HG03039 (cell line): ENCODE data around the gene POMP.
"Not testable (repeated sequence)": the region's sequence is repeated elsewhere in the genome, so short reads cannot be mapped to it uniquely, and the experiment has no call there.

Source experiments
- ATAC-seq: cut with Tn5 transposase; IDR thresholded peaks from one replicate; pipeline ENCODE4 v1.9.1; 2021; ENCODE audit warnings: mild to moderate bottlenecking, moderate library complexity; ENCODE audit not compliant: unreplicated experiment

Gene POMP

GRCh38 chr13:28637714-28638355 is 21.1 kb upstream of the POMP start:
- no peak for ATAC-seq

GRCh38 chr13:28638756-28639155 is 20.2 kb upstream of the POMP start:
- ATAC-seq: no peak

GRCh38 chr13:28640861-28641599 is 17.9 kb upstream of the POMP start:
- ATAC-seq: peak; percentile 20

- ATAC-seq: peak; percentile 64
Observed at GRCh38 chr13:28641600-28641926, 17.4 kb upstream of the POMP start.

- no peak for ATAC-seq
Observed at GRCh38 chr13:28650284-28650683, 8.6 kb upstream of the POMP start.

GRCh38 chr13:28651810-28652401 is 7.0 kb upstream of the POMP start:
- no peak for ATAC-seq

GRCh38 chr13:28653111-28653510 is 5.8 kb upstream of the POMP start:
- ATAC-seq: no peak

- ATAC-seq: no peak
Observed at GRCh38 chr13:28654276-28654675, 4.7 kb upstream of the POMP start.

GRCh38 chr13:28655561-28655960 is 3.4 kb upstream of the POMP start:
- no peak for ATAC-seq

- ATAC-seq: no peak
Observed at GRCh38 chr13:28657784-28658538, 969 bp upstream of the POMP start.

- no peak for ATAC-seq
Observed at GRCh38 chr13:28658539-28658795, 463 bp upstream of the POMP start.

- ATAC-seq: peak; percentile 25
Observed at GRCh38 chr13:28659621-28659970, 666 bp downstream of the POMP start.

GRCh38 chr13:28666897-28667488 is 8.1 kb downstream of the POMP start:
- ATAC-seq: no peak

GRCh38 chr13:28671126-28671792 is 12.3 kb downstream of the POMP start:
- ATAC-seq: no peak

GRCh38 chr13:28678809-28679208 is 19.9 kb downstream of the POMP start:
- no peak for ATAC-seq

- ATAC-seq: no peak
Observed at GRCh38 chr13:28679628-28680027, 20.7 kb downstream of the POMP start.

GRCh38 chr13:28680541-28680940 is 21.6 kb downstream of the POMP start:
- no peak for ATAC-seq

- ATAC-seq: not testable (repeated sequence)
Observed at GRCh38 chr13:28683169-28683568, 24.2 kb downstream of the POMP start.

- no peak for ATAC-seq
Observed at GRCh38 chr13:28684257-28684656, 25.3 kb downstream of the POMP start.

GRCh38 chr13:28685114-28685513 is 26.2 kb downstream of the POMP start:
- ATAC-seq: no peak

GRCh38 chr13:28685892-28686291 is 27.0 kb downstream of the POMP start:
- ATAC-seq: no peak
